NOMO-1 treated with dmso at 0.1 percent for 144 hours (cell line): ENCODE data around the gene LRRC63.
"Not testable (repeated sequence)": the region's sequence is repeated elsewhere in the genome, so short reads cannot be mapped to it uniquely, and the experiment has no call there.

ENCODE experiments used
- DNase-seq: peaks from one replicate; lab custom pipeline; 2025; ENCODE audit not compliant: unreplicated experiment; lab: John Stamatoyannopoulos, UW

The LRRC63 gene

DNA sequence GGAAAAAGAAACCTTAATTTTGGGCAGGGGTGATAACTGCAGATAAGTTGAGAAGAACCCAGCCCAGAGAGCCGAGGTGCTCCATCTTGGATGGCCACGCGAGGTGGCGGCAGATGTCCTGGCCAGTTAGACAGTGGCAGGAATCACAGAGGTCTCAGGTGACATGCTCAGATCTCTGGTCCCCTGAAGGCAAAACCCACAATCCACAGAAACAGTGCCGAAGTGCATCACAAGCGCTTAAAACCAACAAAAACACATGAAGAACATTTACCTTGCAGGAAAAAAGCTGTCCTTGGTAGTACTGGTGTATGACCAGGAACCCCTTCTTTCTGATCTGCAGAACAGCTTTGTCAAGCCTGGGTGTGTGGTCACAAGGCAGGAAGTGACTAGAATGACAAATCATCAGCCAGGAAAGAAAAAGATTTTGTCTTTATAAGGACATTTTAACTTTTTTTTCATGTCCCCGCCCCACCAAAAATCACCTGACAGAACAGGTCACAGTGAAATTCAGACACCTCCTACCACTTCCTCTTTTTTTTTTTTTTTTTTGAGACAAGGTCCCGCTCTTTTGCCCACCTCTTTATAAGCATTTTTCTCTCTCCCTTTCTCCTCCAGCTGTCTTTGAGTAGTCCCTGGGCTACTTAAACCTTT lies 29.8 kb upstream of the LRRC63 start, which contains the start of gene LCP1:
LCP1 (minus strand) TSS at position 338 of the 651 bp plus-strand sequence. CDS start 22,515 bp downstream, outside the sequence.
- peak; percentile 77 for DNase-seq

DNA sequence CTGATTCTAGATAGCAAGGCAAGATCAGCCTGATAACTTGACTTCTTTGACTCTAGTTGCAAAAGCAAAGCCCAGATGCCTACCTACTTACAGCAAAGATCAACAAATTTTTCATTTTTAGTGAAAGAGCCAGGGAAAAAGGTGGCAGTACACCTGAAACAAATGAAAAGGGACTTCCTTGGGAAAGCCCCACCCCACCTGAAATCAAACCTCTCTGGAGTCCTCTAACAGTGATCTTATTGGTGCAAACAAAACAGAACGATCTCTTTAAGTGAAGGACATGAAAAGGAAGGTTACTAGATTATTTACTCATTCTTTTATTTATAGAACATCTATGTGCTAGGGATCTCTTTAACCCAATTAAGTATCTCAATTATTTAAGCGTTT lies 29.2 kb upstream of the LRRC63 start:
- DNase-seq = no peak

DNA sequence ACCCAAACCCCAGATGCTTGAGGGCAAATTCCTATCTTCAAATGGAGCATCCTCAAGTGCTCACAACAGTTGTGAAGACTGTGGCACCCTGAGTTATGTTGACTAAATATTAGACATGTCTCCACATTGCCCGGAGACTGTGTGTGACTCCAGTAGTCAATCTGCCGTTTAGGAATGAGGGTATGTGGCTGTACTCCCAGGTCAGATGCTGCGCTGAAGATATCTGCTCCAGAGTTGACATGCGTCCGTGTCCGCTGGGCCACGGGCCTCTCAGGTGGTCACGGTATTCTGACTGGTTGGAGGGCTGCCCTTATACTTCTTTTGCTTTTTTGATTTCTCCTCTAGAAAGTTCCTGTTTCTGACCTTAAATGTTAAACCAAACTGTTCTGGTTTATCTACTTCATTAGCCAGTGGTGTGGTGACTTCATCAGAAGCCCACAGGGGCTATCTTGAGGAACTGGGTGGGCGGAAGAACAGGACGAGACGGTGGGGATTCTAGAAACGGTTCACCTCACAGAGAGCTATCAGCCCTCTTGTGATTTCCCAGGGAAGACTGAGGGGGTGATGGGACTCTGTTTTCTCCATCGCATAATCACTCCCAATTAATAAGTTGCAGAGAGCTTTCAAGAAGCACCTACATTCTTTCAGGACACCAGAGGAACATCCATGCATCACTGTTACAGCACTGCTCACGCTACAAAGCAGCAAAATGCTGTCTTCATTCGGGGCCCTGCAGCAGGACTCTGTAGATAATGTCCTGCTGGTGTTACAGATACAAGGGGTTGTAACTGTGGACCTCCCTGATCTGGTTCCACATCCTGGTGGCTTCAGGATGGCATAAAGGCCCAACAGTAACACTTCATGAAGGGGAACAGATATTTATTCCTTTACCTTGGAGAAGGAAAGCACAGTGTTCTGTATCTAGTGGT lies 28.4 kb upstream of the LRRC63 start:
- DNase-seq = no peak

DNA sequence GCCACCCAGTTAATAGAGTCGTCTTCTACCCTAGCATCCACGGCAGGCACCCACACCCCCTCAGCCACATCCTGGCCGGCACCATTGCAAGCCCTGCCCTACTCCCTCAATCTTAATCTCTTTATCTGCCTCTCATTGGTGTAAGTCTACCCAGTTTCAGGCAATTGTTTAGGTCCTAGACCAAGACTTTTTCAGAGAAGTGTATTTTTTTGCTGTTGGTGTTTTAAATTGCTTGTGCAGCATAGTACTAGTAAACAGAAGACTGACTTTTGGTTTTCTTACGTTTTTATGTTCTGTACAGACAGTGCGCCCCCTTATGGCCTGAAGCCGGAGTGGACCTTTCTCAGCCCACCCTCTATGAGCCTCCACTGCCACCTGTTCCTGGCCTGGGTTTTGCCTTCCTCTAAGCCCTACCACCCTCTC lies 27.4 kb upstream of the LRRC63 start:
- DNase-seq = peak; percentile 62

DNA sequence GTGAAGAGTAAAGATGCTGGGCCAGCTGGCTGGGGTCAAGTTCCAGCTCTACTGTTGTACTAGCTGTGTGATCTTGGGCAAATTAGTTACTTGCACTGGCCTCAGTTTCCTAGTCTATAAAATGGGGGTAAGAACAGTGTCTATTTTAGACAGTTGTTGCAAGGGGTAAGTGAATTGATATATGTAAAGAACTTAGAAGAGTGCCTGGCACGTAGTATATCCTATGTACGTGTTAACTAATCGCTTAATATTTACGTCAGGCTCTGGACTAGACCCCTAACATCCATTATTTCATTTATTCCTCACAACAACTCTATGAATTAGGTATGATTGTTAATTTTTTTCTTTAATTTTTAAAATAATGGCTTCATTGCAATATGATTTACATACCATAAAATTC lies 26.1 kb upstream of the LRRC63 start:
- no peak for DNase-seq

DNA sequence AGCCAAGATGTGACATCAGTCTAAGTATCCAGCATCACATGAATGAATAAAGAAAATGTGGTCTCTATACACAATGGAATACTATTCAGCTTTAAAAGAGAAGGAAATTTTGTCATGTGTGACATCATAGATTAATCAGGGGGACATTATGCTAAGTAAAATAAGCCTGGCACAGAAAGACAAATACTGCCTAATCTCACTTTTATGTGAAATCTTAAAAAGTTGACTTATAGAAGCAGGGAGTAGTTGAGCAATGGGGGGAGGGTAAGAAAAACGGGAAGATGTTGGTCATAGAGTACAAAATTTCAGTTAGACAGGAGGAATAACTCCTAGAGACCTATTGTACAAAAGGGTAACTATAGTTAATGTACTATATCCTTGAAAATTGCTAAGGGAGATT lies 19.3 kb upstream of the LRRC63 start:
- no peak for DNase-seq

DNA sequence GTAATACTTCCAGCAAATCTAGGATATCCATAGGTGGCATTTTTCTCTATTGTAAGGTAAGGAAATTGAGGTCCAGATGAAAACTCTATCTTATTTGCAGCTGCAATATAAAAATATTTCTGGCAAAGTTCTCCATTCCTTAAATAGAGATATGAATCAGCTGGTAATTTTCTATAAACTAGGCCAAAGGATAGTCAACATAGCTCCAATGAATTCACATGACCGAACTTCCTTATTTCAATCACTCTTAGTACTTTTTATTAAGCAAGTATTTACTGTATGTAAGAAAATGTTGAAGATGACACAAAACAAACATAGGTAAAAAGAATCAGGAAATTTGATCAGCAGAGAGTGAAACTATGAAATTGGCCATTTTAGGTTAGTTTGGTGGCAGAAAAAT lies 16.7 kb upstream of the LRRC63 start:
- no peak for DNase-seq

DNA sequence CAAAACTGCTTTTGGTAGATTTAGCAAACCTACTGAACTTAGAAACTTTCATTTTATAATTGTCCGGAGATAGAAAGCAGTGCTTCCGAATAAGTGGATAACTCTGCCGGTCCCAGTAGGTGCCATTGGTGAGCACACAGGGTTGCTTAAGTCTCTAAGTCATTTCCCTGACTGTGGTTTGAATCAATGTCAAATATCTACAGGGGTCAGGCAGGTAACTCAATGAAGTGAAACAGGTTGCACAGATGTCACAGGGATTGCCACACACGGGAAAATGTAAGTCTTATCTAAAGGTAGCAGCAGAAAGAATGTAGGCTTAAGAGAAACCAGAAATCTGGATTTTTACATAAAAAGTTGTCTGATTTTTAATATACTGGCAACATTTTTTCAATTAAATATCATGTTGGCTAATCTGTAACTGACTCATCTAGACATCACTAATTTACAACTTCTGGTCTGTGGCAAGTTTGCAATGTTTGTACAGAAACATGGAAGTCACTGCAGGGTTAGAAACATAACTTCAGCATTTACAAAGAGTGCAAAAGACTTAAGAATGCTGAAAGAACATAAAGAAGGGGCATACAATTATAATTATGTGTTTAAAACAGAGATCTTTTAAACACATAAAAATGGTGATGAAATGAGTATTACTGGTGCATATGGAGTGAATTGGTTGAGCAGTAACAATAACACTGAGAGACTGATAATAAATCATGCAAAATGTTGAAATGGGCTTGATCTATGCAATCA lies 14.3 kb upstream of the LRRC63 start:
- DNase-seq = peak; percentile 40

DNA sequence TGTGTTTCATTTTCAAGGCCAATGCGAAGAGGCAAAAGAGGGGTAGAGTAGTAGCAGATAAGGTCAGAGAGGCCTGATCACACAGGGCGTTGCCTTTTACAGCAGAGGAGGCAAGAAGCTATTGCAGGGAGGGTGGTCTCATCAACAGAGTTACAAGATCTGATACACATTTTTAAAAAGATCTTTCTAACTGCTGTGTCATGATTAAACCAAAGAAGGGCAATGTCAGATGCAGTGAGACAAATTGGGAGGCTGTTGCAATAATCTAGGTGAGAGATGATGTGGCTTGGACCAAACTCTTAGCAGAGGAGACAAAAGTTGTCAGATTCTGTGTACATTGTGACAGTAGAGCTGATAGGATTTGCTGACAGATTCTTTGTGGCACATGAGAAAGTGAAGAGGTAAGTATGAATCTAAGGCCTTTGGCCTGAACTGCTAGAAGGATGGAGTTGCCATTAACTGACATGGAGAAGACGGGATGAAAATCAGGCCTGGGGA lies 13.0 kb upstream of the LRRC63 start:
- DNase-seq = no peak

DNA sequence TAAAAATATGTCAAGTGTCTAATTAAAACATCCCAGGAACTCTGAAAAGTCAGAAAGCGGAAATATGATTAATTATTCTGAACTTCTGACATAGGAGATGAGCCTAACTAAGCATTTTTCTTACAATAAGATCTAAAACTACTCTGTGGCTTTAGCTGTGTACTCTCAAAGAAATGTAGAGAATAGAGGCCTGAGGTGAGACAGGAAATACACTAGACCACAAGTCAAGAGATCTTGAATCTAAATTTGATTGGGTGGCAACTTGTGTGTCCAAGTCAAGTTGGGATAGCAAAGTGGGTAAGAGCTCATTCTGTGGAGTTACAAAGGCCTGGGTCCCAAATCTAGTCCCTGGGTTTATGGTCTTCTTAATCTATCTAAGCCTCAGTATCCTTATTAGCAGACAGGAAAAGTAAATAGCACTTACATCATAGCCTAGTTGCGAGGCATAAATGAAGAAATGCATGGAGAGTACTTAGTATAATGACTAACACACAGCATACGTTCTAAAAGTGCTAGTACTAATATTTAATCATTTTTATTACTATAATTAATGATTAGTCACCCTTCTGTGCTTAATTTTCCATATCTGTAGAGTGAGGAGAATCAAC lies 9.4 kb upstream of the LRRC63 start:
- no peak for DNase-seq

DNA sequence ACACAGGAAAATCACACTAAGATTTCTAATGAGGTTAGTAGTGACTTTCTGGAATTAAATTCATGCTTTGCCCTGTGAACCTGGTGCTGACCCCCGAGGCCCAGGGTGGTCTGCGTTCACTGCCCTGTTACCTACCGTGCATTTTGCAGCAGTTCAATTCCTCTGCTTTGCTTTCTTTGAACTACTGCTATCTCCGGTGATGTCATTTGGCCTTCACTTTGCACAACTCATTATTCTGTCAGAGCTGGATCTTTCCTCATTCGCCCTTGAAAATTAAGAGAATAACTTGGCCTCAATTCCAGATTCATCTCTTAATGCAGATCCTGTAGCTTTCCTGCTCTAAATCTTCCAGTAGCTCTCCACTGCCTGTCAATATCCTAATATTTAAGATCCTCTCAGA lies 8.8 kb upstream of the LRRC63 start:
- no peak for DNase-seq

DNA sequence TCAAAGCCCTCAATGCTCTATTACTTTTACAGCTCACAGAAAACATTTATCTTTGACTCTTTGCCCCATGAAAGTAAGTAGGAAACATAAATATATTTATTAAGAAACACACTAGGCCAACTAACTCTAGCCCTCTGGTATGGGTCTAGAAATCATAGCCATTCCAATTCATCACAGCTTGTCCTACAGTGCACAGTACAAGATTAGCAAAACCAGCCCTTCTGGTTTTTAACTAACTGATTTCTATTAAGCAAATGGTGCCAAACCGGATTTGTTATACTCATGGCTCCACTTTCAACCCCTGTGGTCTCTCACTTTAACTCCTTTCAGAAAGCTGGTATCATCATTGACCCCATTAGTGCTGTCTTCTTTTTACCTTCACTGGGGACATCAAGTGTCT lies 5.6 kb upstream of the LRRC63 start:
- no peak for DNase-seq

DNA sequence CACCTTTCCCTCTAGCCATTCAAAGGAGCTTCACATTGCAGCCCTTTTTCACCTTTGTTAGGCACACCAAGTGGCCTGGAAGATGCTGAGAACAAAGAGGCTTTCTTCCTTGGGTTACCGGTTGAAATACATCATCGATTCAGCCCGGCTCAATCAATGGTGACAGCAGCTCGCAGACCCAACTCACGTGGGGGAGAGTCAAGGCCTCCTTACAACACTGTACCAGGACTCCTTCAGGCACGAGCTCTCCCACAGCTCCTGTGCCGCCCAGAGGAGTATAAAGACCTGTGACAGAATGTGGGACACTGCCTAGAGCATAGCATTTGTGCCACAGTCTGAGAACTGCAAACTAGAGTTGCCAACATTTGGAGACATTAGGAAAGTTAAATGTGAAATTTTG lies 3.9 kb upstream of the LRRC63 start:
- DNase-seq = no peak

DNA sequence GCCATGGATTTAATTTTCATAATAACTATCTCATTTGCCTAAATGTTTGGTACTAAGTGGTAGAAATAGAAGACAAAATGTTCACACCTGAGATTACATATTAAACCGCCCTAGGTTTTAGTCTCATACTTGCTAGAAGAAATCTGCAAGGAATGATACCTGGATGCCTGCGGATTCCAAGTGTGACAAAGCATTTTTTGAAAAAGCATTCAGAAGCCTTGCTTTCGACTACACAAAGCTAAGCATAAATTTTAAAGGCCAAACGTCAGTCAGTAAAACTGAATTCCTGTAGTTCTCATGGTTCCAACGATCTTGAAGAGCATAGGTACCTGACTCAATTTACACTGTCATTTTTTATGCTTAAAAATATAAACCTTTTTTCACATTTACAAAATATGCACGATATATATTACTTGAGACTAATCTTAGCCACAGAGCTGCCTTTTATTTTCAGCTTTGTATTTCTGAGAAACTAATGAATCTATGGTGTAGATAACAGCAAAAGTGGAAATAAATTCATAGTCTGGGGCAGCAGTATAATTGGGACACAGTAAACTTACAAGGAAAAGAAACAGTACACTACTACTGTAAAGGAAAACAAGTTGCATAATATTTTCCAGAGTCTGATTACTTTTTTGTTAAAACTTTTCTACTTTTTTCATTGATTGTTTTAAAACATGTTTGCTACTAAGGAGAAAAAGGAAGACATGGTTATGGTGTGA lies 1.2 kb upstream of the LRRC63 start:
- DNase-seq = no peak

DNA sequence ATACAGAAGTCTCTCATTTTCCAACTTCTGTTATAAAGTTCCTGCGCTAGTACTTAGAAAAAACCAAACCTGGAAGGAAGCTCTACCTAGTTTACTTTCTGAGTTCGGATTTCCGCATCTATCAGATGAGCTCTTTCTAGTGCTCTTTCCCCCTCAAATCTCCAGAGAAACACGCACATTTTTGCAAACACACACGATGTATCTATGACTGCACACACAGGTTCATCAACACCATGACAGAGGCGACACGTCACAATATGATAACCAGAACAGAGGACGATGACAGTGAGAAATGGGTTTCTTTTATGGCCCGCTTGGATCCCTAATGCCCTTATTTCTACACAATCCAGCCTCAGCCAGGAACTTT lies 629 bp upstream of the LRRC63 start:
- DNase-seq = peak; percentile 20

DNA sequence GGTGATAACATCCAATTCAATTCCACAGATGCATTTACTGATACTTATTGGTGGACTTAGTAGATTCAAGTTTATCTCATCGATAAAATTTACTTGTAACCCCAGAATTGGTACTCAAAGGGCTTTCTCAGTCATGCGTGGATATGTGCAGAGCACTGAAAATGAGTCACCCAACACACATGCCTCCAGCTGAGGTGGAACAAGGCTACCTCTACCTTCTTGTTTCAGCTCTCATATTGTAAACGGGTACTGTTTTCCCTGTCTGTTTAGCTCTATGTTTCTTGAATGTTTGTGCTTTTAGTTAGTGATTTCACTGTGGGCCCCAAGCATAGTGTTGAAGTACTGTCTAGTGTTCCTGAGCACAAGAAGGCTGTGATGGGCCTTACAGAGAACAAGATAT lies 1.5 kb downstream of the LRRC63 start:
- no peak for DNase-seq

DNA sequence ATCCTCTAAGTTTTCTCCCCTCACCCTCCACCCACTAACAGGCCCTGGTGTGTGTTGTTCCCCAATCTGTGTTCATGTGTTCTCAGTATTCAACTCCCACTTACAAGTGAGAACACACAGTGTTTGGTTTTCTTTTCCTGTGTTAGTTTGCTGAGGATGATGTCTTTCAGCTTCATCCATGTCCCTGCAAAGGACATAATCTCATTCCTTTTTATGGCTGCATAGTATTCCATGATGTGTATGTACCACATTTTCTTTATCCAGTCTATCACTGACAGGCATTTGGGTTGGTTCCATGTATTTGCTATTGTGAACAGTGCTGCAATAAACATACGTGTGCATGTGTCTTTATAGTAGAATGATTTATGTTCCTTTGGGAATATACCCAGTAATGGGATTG lies 3.0 kb downstream of the LRRC63 start:
- DNase-seq = not testable (repeated sequence)

DNA sequence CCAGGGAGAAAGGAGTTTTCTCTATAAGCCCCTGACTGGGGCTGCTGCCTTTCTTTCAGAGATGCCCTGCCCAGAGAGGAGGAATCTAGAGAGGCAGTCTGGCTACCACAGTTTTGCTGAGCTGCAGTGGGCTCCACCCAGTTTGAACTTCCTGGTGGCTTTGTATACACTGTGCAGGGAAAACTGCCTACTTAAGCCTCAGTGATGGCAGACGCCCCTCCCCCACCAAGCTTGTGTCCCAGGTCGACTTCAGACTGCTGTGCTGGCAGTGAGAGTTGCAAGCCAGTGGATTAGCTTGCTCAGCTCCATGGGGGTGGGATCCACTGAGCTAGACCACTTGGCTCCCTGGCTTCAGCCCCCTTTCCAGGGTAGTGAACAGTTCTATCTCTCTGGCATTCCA lies 8.5 kb downstream of the LRRC63 start:
- DNase-seq = not testable (repeated sequence)

DNA sequence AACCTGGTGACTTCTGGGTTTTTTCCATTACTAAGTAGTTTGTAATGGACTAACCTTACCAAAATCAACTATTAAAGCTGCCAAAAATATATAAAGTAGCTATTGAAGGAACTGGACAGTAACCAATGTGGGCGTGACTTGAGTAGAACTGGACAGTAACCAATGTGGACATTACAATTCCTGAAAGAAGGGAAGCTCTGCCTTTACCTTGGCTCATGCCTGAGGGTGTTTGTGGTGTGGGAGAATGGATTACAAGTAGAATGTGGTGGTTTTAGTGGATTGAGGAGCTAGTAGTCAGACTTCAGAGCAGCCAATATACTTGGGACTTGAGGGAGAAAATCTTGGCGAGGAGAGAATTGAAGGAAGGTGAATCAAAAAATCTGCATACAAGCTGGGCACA lies 17.5 kb downstream of the LRRC63 start:
- DNase-seq = no peak

DNA sequence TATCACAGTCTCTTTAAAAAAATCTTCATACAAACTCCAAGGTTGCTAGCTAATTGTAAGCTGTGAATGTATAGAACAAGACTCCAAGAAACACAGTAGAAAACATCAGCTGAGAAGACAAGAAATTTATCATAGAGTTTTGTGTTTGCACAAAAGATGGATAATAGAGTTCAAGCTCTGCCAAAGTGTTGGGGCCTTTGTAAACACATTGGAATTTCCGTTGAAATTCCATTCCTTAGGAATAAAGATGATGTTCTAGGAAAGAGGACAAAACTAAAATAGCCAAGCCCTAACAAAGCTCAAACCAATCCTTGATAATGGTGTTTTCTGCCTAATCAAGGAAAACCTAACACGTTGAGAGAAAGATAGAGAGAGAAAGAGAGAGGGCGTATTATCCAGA lies 20.6 kb downstream of the LRRC63 start:
- DNase-seq = no peak
